Peyer's patch (tissue), 4 donors: Measurements from ENCODE around the gene C20orf141.

Source experiments
- CTCF ChIP-seq, 6 experiments: fragments of 450-650 bp in 4 of 6; fragments of 200-600 bp in 2 of 6; sonication (generic) in 1 of 6; IDR thresholded peaks; one replicate each; pipeline ENCODE4 v1.5.1; 2017 to 2019; ENCODE audit warnings: antibody characterized with exemption in 6 of 6, mild to moderate bottlenecking in 3 of 6, moderate library complexity in 1 of 6
- POLR2A ChIP-seq, 2 donors: fragments of 450-650 bp; IDR thresholded peaks; one replicate each; pipeline ENCODE4 v1.5.1; 2017; ENCODE audit warnings: antibody characterized with exemption in 2 of 2, mild to moderate bottlenecking in 2 of 2, moderate library complexity in 2 of 2

GRCh38 chr20:2793471-2793870 is 21.3 kb upstream of the C20orf141 start:
- TF ChIP-seq CTCF (IDR thresholded peaks at IDR 0.05): no peak
- TF ChIP-seq POLR2A (IDR thresholded peaks at IDR 0.05): no peak
